ENCODE data around the gene IL17A.

The IL17A gene

GRCh38 chr6:52186075-52186474 is at the start of gene IL17A:
IL17A (plus strand) TSS chr6:52186375; CDS start chr6:52186432, 57 bp downstream.
- no peak for DNase-seq (ENCODE audit: low read depth in 4 of 4, low spot score in 1 of 4)

DNA sequence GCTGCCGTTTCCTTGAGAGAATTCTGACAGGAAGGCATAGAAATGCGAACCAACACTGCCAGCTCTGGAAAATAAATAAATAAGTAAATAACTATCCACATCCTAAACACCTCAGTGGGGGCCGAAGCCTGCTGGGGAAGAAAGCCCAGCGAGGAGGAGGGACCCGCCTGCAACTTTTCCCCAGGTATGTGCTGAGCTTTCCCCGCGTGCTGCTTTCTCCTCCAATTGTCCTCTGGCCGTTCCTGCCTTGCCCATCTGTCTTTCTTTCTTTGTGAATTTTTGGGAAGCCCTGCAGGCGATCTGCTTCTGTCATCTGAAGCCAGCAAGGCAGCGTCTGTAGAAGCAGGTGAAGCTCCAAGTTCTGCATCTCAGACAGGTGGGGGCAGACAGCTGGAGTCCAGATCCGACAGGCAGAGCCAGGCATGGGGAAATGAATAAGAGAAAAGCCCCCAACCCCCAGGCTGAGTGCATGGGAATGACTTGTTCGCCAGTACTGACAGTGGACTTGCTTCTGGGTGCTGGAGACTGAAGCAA is 49.2 kb upstream of the IL17A start:
- no peak for DNase-seq (ENCODE audit: low read depth in 4 of 4, low spot score in 1 of 4)

GRCh38 chr6:52138284-52138683 is 47.9 kb upstream of the IL17A start:
- DNase-seq (ENCODE audit: low read depth in 4 of 4, low spot score in 1 of 4), result no peak

- DNase-seq (ENCODE audit: low read depth in 4 of 4, low spot score in 1 of 4), result no peak
Measured at GRCh38 chr6:52139985-52140680, 46.0 kb upstream of the IL17A start.

GRCh38 chr6:52141596-52141995 is 44.6 kb upstream of the IL17A start:
- DNase-seq (ENCODE audit: low read depth in 4 of 4, low spot score in 1 of 4), result no peak

GRCh38 chr6:52142556-52142955 is 43.6 kb upstream of the IL17A start:
- DNase-seq (ENCODE audit: low read depth in 4 of 4, low spot score in 1 of 4), result no peak

GRCh38 chr6:52143551-52143950 is 42.6 kb upstream of the IL17A start:
- no peak for DNase-seq (ENCODE audit: low read depth in 4 of 4, low spot score in 1 of 4)

- no peak for DNase-seq (ENCODE audit: low read depth in 4 of 4, low spot score in 1 of 4)
Measured at GRCh38 chr6:52144196-52145076, 41.7 kb upstream of the IL17A start.

- no peak for DNase-seq (ENCODE audit: low read depth in 4 of 4, low spot score in 1 of 4)
Measured at GRCh38 chr6:52146851-52147445, 39.2 kb upstream of the IL17A start.

- no peak for DNase-seq (ENCODE audit: low read depth in 4 of 4, low spot score in 1 of 4)
Measured at GRCh38 chr6:52149076-52149475, 37.1 kb upstream of the IL17A start.

GRCh38 chr6:52149949-52150348 is 36.2 kb upstream of the IL17A start:
- no peak for DNase-seq (ENCODE audit: low read depth in 4 of 4, low spot score in 1 of 4)

- no peak for DNase-seq (ENCODE audit: low read depth in 4 of 4, low spot score in 1 of 4)
Measured at GRCh38 chr6:52152070-52152423, 34.1 kb upstream of the IL17A start.

- DNase-seq (ENCODE audit: low read depth in 4 of 4, low spot score in 1 of 4), result no peak
Measured at GRCh38 chr6:52152711-52153160, 33.4 kb upstream of the IL17A start.

- DNase-seq (ENCODE audit: low read depth in 4 of 4, low spot score in 1 of 4), result no peak
Measured at GRCh38 chr6:52154381-52154780, 31.8 kb upstream of the IL17A start.

- DNase-seq (ENCODE audit: low read depth in 4 of 4, low spot score in 1 of 4), result no peak
Measured at GRCh38 chr6:52155791-52156576, 30.2 kb upstream of the IL17A start.

GRCh38 chr6:52157301-52157941 is 28.8 kb upstream of the IL17A start:
- DNase-seq (ENCODE audit: low read depth in 4 of 4, low spot score in 1 of 4), result peak in 2 of 4 experiments; percentile 33 to 50

DNA sequence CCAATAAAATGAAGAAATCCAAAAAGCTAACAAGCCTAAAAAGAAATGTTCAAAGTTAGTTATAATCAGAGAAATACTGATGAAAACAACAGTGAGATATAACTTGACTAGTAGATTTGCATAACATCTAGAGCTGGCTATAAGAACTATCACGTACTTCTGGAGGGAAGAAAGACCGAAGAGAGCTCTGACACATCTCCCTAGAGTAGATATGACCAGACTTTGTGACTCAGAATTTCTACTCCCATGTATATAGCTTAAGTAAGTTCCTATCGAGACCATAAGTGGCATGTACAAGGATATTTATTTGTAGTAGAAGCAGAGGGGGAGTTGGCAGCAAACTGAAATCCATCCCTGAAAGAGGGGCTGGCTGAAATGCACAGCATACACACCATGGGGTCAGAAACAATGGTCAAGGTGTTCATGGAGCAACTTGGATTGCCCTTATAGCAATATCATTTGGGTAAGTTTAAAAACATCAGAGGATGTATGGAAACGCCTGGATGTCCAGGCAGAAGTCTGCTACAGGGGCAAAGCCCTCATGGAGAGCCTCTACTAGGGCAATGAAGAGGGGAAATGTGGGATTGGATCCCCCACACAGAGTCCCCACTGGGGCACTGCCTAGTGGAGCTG is 25.6 kb upstream of the IL17A start:
- no peak for DNase-seq (ENCODE audit: low read depth in 4 of 4, low spot score in 1 of 4)

DNA sequence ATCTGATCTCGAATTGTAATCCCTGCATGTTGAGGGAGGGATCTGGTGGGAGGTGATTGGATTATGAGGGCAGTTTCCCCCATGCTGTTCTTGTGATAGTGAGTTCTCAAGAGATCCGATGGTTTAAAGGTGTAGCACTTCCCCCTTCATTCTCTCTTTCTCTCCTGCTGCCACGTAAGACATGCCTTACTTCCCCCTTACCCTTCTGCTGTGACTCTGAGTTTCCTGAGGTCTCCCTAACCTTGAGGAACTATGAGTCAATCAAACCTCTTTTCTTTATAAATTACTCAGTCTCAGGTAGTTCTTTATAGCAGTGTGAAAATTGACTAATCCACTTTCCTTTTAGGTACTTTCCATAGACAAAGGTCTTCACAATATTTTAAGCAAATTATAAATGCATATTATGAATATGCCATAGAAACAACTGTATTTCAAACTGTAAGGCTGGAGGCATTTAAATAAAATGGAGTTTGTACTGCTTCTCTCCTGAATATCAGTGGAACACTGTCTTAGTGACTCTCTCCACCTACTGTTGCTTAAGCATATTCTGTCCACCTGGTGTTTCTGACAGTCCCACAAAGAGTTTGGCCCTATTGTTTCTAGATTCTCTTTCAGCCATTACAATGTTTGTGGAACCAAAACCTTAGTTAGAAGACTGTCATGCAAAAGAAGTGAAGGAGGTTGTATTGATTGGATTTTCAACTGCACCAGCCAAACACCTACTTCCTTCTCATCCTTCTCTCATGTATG is 24.3 kb upstream of the IL17A start:
- DNase-seq (ENCODE audit: low read depth in 4 of 4, low spot score in 1 of 4), result no peak
